NCI-H69 (cell line): ENCODE data around the gene HARBI1.

Experiments used
- DNase-seq: peaks from one replicate; lab custom pipeline; 2025; lab: John Stamatoyannopoulos, UW

HARBI1 gene

GRCh38 chr11:46554213-46555147 lies 62.5 kb downstream of the HARBI1 start:
- DNase-seq = no peak

DNA sequence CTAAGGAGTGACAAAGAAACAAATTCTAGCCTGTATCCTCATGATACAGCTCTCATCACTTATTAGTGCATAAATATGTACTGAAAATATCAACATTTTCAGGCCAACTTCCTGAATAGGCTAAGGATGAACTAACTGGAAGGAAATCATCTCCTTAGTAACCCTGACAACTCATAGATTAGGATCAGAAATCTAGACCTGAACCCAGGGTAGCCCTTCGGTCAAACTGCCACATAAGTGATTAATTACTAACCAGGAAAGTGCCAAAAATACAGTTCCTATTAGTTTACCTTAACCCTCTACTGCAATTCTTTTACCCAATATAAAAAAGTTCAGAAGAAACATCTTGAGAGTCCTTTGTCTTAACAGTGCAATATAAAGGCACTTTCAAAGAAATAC lies 63.2 kb downstream of the HARBI1 start:
- no peak for DNase-seq
